Mammary epithelial cell (primary cell): Measurements from ENCODE around the gene PIGS.

Source experiments
- EZH2 ChIP-seq: IDR thresholded peaks from 2 replicates; pipeline ENCODE4 v1.6.1; 2012; ENCODE audit warnings: low read length, inconsistent platforms, borderline replicate concordance
- TF ChIP-seq, protein P1 (sequence below), 2 donors: IDR thresholded peaks in 1 of 2; conservative IDR thresholded peaks in 1 of 2; 2 replicates each; pipeline ENCODE4 v1.5.1; 2011 to 2012; ENCODE audit warnings: inconsistent platforms in 2 of 2, low read length in 2 of 2, mild to moderate bottlenecking in 2 of 2, control low read depth in 1 of 2, low read depth in 1 of 2; ENCODE audit not compliant: insufficient read depth in 1 of 2; ENCODE audit errors: extremely low read depth in 1 of 2

DNA sequence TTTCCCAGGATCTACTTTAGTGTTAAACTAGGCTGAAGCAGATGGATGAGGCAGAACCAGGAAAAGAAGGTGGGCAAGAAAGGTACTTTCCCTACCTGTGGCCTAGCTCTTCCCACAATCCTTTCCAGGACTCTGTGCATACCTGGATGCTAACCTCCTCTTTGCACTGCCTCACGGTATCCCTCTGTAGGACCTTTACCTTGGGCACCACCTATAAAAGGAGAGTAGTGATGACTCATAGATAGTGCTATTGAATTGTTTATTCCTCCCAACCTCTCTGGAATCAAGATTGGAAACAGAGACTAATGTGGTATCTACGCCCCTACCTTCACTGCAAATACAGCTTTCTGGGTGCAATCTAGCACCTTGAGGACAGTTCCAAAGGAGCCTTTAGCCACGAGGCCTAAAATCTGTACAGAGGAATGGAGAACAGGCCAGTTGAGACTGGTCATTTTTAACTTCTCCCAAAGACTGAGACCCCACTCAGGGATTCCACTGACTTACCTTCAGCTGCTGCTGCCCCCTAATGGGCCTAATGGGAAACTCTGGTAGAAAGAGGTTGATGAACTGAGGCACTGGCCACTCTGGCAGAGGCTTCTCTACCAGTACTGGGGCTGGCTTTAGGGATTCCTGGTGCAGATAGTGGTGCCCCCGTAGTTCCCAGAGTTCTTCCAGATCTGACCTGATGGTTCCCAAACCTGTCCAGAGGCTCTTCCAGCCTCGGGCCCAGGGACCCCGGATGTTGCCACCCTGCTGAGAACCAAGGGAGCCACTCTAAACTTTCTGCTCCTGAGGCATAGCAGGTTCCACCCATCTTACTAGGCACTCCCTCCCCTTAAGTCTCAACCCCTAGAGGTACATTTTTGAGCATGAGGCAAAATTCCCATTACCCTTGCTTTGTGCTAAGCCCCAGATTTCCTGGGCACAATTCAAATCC is 41.9 kb upstream of the PIGS start:
- TF ChIP-seq, protein P1, sequence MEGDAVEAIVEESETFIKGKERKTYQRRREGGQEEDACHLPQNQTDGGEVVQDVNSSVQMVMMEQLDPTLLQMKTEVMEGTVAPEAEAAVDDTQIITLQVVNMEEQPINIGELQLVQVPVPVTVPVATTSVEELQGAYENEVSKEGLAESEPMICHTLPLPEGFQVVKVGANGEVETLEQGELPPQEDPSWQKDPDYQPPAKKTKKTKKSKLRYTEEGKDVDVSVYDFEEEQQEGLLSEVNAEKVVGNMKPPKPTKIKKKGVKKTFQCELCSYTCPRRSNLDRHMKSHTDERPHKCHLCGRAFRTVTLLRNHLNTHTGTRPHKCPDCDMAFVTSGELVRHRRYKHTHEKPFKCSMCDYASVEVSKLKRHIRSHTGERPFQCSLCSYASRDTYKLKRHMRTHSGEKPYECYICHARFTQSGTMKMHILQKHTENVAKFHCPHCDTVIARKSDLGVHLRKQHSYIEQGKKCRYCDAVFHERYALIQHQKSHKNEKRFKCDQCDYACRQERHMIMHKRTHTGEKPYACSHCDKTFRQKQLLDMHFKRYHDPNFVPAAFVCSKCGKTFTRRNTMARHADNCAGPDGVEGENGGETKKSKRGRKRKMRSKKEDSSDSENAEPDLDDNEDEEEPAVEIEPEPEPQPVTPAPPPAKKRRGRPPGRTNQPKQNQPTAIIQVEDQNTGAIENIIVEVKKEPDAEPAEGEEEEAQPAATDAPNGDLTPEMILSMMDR (conservative IDR thresholded peaks at IDR 0.05 in 1 of 2, IDR thresholded peaks at IDR 0.05 in 1 of 2; ENCODE audit: extremely low read depth in 1 of 2, insufficient read depth in 1 of 2, low read depth in 1 of 2, low read length in 2 of 2): peak; percentile 52 to 65
- no peak for TF ChIP-seq EZH2
